ENCODE results near the gene PTH2. TPM values are rescaled to one million over a fixed set of nuclear protein-coding genes. Genes with fewer than 3 reads are reported as not detected.

Gene PTH2
- total and polyA plus RNA-seq, 2 experiments from 2014 or later, result not detected

DNA sequence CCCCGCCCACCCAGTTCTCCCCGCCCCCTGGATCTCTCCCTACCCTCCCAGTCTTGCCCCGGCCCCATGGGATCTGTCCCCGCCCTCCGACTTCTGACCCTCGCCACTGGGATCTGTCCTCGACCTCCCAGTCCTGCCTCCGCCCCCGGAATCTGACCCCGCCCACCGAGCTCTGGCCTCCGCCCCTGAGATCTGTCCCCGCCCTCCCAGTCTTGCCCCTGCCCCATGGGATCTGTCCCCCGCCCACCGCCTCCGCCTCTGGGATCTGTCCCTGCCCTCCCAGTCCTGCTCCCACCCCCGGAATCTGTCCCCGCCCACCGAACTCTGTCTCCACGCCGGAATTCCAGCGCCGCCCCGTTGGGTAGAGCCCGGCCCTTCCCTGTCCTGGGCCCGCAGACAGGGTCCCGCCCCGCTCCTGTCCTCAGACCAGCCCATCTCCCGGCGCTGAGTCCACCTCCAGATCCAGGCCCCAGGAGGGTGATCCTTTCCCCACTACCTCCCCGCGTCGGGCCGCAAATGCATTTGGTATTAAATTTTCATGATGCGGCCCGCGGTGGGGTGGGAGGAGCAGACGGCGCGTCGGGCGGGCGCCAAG lies 19.6 kb upstream of the PTH2 start:
- Histone ChIP-seq H3K9me2 (replicated peaks; ENCODE audit: insufficient read depth) (no peaks in the 10 kb centered on the region), H3K27me3 (peaks cover 44% of the 10 kb centered on the region), H3K4me2 (peak overlapping the region; percentile 95), H2AFZ (peak overlapping the region; percentile 95), H3K79me2 (no peaks in the 10 kb centered on the region), H3K27ac (peak overlapping the region; percentile 70), H3K4me3 (peak overlapping the region; percentile 60), H3K9me3 (ENCODE audit: low read depth) (no peaks in the 10 kb centered on the region), H3K4me1 (ENCODE audit: insufficient read depth) (peaks cover 3% of the 10 kb centered on the region), H4K20me1 (ENCODE audit: insufficient read depth, poor library complexity, severe bottlenecking) (no peaks in the 10 kb centered on the region), H3K36me3 (replicated peaks; ENCODE audit: insufficient read depth, low read depth) (no peaks in the 10 kb centered on the region)
- TF ChIP-seq EZH2phosphoT487 (IDR thresholded peaks at IDR 0.05; ENCODE audit: low read depth, severe bottlenecking, unreplicated experiment), result no peak
- TF ChIP-seq, protein P1, sequence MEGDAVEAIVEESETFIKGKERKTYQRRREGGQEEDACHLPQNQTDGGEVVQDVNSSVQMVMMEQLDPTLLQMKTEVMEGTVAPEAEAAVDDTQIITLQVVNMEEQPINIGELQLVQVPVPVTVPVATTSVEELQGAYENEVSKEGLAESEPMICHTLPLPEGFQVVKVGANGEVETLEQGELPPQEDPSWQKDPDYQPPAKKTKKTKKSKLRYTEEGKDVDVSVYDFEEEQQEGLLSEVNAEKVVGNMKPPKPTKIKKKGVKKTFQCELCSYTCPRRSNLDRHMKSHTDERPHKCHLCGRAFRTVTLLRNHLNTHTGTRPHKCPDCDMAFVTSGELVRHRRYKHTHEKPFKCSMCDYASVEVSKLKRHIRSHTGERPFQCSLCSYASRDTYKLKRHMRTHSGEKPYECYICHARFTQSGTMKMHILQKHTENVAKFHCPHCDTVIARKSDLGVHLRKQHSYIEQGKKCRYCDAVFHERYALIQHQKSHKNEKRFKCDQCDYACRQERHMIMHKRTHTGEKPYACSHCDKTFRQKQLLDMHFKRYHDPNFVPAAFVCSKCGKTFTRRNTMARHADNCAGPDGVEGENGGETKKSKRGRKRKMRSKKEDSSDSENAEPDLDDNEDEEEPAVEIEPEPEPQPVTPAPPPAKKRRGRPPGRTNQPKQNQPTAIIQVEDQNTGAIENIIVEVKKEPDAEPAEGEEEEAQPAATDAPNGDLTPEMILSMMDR (IDR thresholded peaks at IDR 0.05; ENCODE audit: poor library complexity), result no peak
- no peak for TF ChIP-seq EZH2 (IDR thresholded peaks at IDR 0.05; ENCODE audit: borderline replicate concordance)
- WGBS (ENCODE audit: low lambda C conversion rate, missing lambda C conversion rate), result 3% methylated on average over 21 of the region's 43 CpGs
- DNase-seq (ENCODE audit: low spot score), result peak; percentile 95

DNA sequence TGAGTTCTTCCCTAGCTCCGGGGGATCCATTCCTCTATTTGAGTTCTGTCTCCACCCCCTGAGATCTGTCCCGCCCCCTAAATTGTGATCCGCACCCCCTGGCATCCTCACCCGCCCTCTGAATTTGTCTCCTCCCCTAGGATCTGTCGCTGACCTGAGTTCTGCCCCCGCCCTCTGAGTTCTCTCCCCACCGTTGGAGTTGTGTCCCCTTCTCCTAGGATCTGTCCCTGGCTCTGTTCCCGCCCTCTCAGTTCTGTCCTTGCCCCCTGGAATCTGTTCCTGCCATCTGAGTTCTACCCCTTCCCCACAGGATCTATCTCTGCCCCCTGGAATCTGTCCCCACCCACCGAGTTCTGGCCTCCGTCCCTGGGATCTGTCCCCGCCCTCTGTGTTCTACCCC lies 19.1 kb upstream of the PTH2 start:
- Histone ChIP-seq H3K4me1 (ENCODE audit: insufficient read depth) (peaks cover 3% of the 10 kb centered on the region), H3K4me3 (no peak overlapping the region), H4K20me1 (ENCODE audit: insufficient read depth, poor library complexity, severe bottlenecking) (no peaks in the 10 kb centered on the region), H3K27ac (no peak overlapping the region), H3K79me2 (no peaks in the 10 kb centered on the region), H3K4me2 (peak overlapping the region; percentile 95), H3K9me2 (replicated peaks; ENCODE audit: insufficient read depth) (no peaks in the 10 kb centered on the region), H2AFZ (peak overlapping the region; percentile 95), H3K27me3 (peaks cover 49% of the 10 kb centered on the region), H3K36me3 (replicated peaks; ENCODE audit: insufficient read depth, low read depth) (no peaks in the 10 kb centered on the region), H3K9me3 (ENCODE audit: low read depth) (no peaks in the 10 kb centered on the region)
- WGBS (ENCODE audit: low lambda C conversion rate, missing lambda C conversion rate), result 6% methylated on average over 9 of the region's 11 CpGs
- DNase-seq (ENCODE audit: low spot score), result no peak
- TF ChIP-seq EZH2 (IDR thresholded peaks at IDR 0.05; ENCODE audit: borderline replicate concordance), result no peak
- no peak for TF ChIP-seq EZH2phosphoT487 (IDR thresholded peaks at IDR 0.05; ENCODE audit: low read depth, severe bottlenecking, unreplicated experiment)
- TF ChIP-seq, protein P1 (IDR thresholded peaks at IDR 0.05; ENCODE audit: poor library complexity), result no peak

DNA sequence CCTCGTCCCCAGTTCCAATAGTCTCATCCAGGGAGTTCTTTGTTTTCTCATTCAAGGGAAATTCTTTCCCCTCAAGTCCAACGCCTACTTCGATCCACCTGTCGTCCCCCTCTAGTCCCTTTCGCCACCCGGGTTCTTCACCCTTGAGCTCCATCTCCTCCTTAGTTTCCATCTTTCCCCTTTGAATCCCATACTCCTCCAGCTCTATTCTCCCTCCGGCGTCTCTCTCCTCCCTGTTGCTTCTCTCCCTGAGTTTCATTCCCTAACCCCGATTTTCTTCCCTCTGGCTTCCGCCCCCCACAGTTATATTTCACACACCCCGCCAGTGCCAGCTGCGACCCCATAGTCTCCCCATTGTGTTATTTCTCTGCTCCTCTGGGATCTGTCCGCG lies 18.7 kb upstream of the PTH2 start:
- Histone ChIP-seq H3K79me2 (no peaks in the 10 kb centered on the region), H3K9me3 (ENCODE audit: low read depth) (no peaks in the 10 kb centered on the region), H3K4me2 (peak overlapping the region; percentile 95), H3K4me1 (ENCODE audit: insufficient read depth) (peaks cover 3% of the 10 kb centered on the region), H3K27ac (no peak overlapping the region), H3K27me3 (peaks cover 53% of the 10 kb centered on the region), H3K36me3 (replicated peaks; ENCODE audit: insufficient read depth, low read depth) (no peaks in the 10 kb centered on the region), H3K9me2 (replicated peaks; ENCODE audit: insufficient read depth) (no peaks in the 10 kb centered on the region), H3K4me3 (no peak overlapping the region), H2AFZ (peak overlapping the region; percentile 95), H4K20me1 (ENCODE audit: insufficient read depth, poor library complexity, severe bottlenecking) (no peaks in the 10 kb centered on the region)
- DNase-seq (ENCODE audit: low spot score), result no peak
- TF ChIP-seq, protein P1 (IDR thresholded peaks at IDR 0.05; ENCODE audit: poor library complexity), result no peak
- no peak for TF ChIP-seq EZH2 (IDR thresholded peaks at IDR 0.05; ENCODE audit: borderline replicate concordance)
- TF ChIP-seq EZH2phosphoT487 (IDR thresholded peaks at IDR 0.05; ENCODE audit: low read depth, severe bottlenecking, unreplicated experiment), result no peak
- WGBS (ENCODE audit: low lambda C conversion rate, missing lambda C conversion rate), result 33% methylated on average over 12 of the region's 14 CpGs
